SU-DHL-6 (cell line): ENCODE measurements around the gene SLC38A1.

ENCODE experiments used
- H2AFZ ChIP-seq: fragments of 200-600 bp; sonication (generic); 2 replicates; pipeline ENCODE4 v1.6.1; 2014; ENCODE audit warnings: low read depth, mild to moderate bottlenecking, moderate library complexity, mixed read lengths, antibody characterized with exemption, low read length; ENCODE audit not compliant: severe bottlenecking
- H3F3A ChIP-seq: fragments of 200-600 bp; shearing (Covaris generic); 2 replicates; pipeline ENCODE4 v1.6.0; 2016; ENCODE audit warnings: antibody characterized with exemption, mild to moderate bottlenecking; ENCODE audit not compliant: insufficient read depth
- H3K27ac ChIP-seq: fragments of 200-600 bp; sonication (generic); 2 replicates; pipeline ENCODE4 v1.5.1; 2016; ENCODE audit warnings: low read depth, mild to moderate bottlenecking, low read length, moderate library complexity, mixed read lengths
- H3K27me3 ChIP-seq: fragments of 200-600 bp; sonication (generic), shearing (Covaris generic); 2 replicates; pipeline ENCODE4 v1.6.0; 2014; ENCODE audit warnings: mild to moderate bottlenecking, low read length
- H3K36me3 ChIP-seq: fragments of 200-600 bp; sonication (generic); 2 replicates; pipeline ENCODE4 v1.6.1; 2014; ENCODE audit warnings: mild to moderate bottlenecking, low read length, mixed read lengths
- H3K4me2 ChIP-seq: fragments of 300-600, 200-600 bp; shearing (Covaris generic), sonication (generic); 2 replicates; pipeline ENCODE4 v1.6.0; 2014; ENCODE audit warnings: low read length, low read depth, mild to moderate bottlenecking; ENCODE audit not compliant: poor library complexity, severe bottlenecking
- H3K4me3 ChIP-seq: fragments of 200-600 bp; sonication (generic); 2 replicates; pipeline ENCODE4 v1.5.1; 2014; ENCODE audit warnings: antibody characterized with exemption, low read length, mild to moderate bottlenecking, mixed read lengths; ENCODE audit not compliant: insufficient read depth, poor library complexity, severe bottlenecking
- H3K79me2 ChIP-seq: fragments of 200-600 bp; sonication (generic); 2 replicates; pipeline ENCODE4 v1.6.1; 2014; ENCODE audit warnings: mild to moderate bottlenecking, low read length, moderate library complexity; ENCODE audit not compliant: insufficient read depth
- H3K9ac ChIP-seq: fragments of 200-600 bp; sonication (generic); 2 replicates; pipeline ENCODE4 v1.7.0; 2014; ENCODE audit warnings: mild to moderate bottlenecking, low read length
- H3K9me2 ChIP-seq: fragments of 200-600 bp; sonication (generic); replicated peaks from 2 replicates; pipeline ENCODE4 v1.6.1; 2014; ENCODE audit warnings: low read length; ENCODE audit not compliant: insufficient read depth
- H3K9me3 ChIP-seq: fragments of 200-600 bp; sonication (generic); 2 replicates; pipeline ENCODE4 v1.6.1; 2014; ENCODE audit warnings: low read length, mixed read lengths; ENCODE audit not compliant: insufficient read depth
- H4K20me1 ChIP-seq: fragments of 200-600 bp; sonication (generic); 2 replicates; pipeline ENCODE4 v1.6.1; 2014; ENCODE audit warnings: low read depth, mild to moderate bottlenecking, antibody characterized with exemption, low read length, moderate library complexity, mixed read lengths
- EZH2phosphoT487 ChIP-seq: fragments of 200-600 bp; sonication (generic), shearing (Covaris generic); conservative IDR thresholded peaks from 2 replicates; pipeline ENCODE4 v1.6.1; 2018; ENCODE audit warnings: mild to moderate bottlenecking, antibody characterized with exemption, low read length, moderate library complexity, mixed read lengths
- TF ChIP-seq, protein P1 (sequence below): fragments of 200-600 bp; sonication (generic); IDR thresholded peaks from one replicate; pipeline ENCODE4 v1.5.1; 2017; ENCODE audit warnings: antibody characterized with exemption, mild to moderate bottlenecking, low read length, moderate library complexity; ENCODE audit not compliant: insufficient read depth, poor library complexity, severe bottlenecking

Gene SLC38A1

DNA sequence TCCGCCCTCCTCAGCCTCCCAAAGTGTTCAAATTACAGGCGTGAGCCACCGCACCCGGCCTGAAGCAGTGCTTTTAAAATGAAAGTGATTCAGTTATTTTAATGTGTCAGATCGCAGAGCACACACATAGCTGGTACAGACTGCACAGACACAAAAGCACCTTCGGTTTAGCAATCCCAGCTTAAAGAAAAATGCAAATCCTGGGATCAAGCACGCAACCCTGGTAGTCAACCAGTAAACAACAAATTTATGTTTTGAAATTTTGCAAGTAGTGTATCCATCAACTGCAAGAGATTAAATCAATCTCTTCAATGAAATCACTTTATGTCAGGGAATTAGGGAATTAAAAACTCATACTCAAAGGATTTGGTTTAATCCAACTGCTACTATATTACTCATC, 28.4 kb downstream of the SLC38A1 start:
- Histone ChIP-seq H4K20me1 (peaks cover 36% of the 10 kb centered on the region), H3K36me3 (peaks cover 48% of the 10 kb centered on the region), H3K9ac (no peak overlapping the region), H3F3A (peaks cover 4% of the 10 kb centered on the region; the same call in 1 of the 2 replicates), H3K9me2 (no peaks in the 10 kb centered on the region), H3K4me2 (no peak overlapping the region), H3K4me3 (no peak overlapping the region), H3K9me3 (no peaks in the 10 kb centered on the region), H3K27me3 (no peaks in the 10 kb centered on the region), H2AFZ (no peak overlapping the region), H3K79me2 (peaks cover 97% of the 10 kb centered on the region), H3K27ac (no peak overlapping the region)
- TF ChIP-seq EZH2phosphoT487: no peak
- TF ChIP-seq, protein P1, sequence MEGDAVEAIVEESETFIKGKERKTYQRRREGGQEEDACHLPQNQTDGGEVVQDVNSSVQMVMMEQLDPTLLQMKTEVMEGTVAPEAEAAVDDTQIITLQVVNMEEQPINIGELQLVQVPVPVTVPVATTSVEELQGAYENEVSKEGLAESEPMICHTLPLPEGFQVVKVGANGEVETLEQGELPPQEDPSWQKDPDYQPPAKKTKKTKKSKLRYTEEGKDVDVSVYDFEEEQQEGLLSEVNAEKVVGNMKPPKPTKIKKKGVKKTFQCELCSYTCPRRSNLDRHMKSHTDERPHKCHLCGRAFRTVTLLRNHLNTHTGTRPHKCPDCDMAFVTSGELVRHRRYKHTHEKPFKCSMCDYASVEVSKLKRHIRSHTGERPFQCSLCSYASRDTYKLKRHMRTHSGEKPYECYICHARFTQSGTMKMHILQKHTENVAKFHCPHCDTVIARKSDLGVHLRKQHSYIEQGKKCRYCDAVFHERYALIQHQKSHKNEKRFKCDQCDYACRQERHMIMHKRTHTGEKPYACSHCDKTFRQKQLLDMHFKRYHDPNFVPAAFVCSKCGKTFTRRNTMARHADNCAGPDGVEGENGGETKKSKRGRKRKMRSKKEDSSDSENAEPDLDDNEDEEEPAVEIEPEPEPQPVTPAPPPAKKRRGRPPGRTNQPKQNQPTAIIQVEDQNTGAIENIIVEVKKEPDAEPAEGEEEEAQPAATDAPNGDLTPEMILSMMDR: no peak

DNA sequence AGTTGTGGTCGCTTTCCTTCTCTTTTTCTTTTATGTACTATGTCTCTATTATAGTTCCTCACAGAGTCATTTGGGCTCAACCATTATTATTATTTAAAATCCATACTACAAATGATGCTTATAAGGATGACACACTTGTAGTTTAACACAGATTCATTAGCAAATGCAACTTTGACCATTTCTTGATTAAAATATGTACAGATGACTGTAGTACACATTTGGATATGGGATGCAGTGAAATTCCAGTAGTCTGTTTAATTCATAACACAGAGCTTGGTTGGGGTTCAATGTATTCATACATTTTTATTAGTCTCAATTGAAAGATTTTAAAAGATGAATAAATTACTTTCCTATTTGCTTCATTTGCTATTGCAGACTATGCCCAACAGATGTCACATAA, 30.0 kb downstream of the SLC38A1 start:
- peaks cover 4% of the 10 kb centered on the region; the same call in 1 of the 2 replicates for H3F3A ChIP-seq
- no peak overlapping the region for H3K9ac ChIP-seq
- no peak overlapping the region for H3K4me3 ChIP-seq
- H2AFZ ChIP-seq: no peak overlapping the region
- no peak overlapping the region for H3K27ac ChIP-seq
- no peak for TF ChIP-seq EZH2phosphoT487
- TF ChIP-seq, protein P1: no peak
- no peaks in the 10 kb centered on the region for H3K9me3 ChIP-seq
- no peak overlapping the region for H3K4me2 ChIP-seq
- peaks cover 35% of the 10 kb centered on the region for H4K20me1 ChIP-seq
- H3K36me3 ChIP-seq: peaks cover 40% of the 10 kb centered on the region
- H3K79me2 ChIP-seq: peaks cover 94% of the 10 kb centered on the region
- H3K27me3 ChIP-seq: no peaks in the 10 kb centered on the region
- H3K9me2 ChIP-seq: no peaks in the 10 kb centered on the region

DNA sequence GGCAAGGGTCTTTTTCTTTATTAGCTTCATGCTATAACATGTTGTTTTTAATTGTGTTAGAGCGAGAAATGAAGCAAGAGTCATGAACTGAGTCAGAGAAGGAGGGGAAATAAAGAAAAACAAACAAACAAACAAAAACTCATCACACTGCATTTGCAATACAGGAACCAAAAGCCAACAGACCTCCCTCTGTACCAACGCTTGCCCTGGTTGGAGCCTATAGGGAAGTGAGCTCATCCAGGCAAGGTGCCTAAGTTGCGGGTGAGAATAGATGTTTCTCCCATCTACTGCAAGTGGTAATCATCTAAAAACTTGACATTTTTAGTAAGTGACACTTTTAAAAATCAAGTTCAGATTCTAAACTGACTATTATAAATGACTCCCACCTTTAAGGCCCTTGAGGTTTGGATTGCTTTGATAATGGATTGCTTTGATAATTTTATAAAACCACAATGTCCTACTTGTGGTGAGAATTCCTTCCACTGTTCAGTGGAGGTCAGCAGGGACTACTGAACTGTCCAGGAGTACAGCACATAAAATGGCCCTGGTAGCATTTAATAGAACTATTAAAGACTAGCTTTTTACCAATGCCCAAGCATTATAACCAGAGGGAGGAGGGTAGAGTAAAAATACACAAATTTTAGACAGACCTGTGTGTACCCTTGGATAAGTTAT, 31.3 kb downstream of the SLC38A1 start:
- H3K9me3 ChIP-seq: no peaks in the 10 kb centered on the region
- H3K4me2 ChIP-seq: no peak overlapping the region
- no peaks in the 10 kb centered on the region for H3K9me2 ChIP-seq
- no peak overlapping the region for H2AFZ ChIP-seq
- H3F3A ChIP-seq: peaks cover 4% of the 10 kb centered on the region; the same call in 1 of the 2 replicates
- H3K27me3 ChIP-seq: no peaks in the 10 kb centered on the region
- H3K79me2 ChIP-seq: peaks cover 90% of the 10 kb centered on the region
- no peak overlapping the region for H3K9ac ChIP-seq
- no peak for TF ChIP-seq EZH2phosphoT487
- TF ChIP-seq, protein P1: no peak
- H3K36me3 ChIP-seq: peaks cover 33% of the 10 kb centered on the region
- H3K4me3 ChIP-seq: no peak overlapping the region
- no peak overlapping the region for H3K27ac ChIP-seq
- peaks cover 25% of the 10 kb centered on the region for H4K20me1 ChIP-seq
